GM21576 (cell line): Measurements from ENCODE around the gene CRB1.
A peak's percentile ranks its signal among the peaks of the same experiment; 100 is the strongest.
"Not testable (repeated sequence)": the region's sequence is repeated elsewhere in the genome, so short reads cannot be mapped to it uniquely, and the experiment has no call there.

Experiments
- ATAC-seq: cut with Tn5 transposase; IDR thresholded peaks from one replicate; pipeline ENCODE4 v1.9.1; 2021; ENCODE audit warnings: mild to moderate bottlenecking, moderate library complexity; ENCODE audit not compliant: unreplicated experiment

CRB1 gene

GRCh38 chr1:197451381-197451780 lies 183.3 kb downstream of the CRB1 start:
- no peak for ATAC-seq

- ATAC-seq, result no peak
These were observed 185.5 kb downstream of the CRB1 start for GRCh38 chr1:197453376-197454058.

- no peak for ATAC-seq
These were observed 194.5 kb downstream of the CRB1 start for GRCh38 chr1:197462539-197462938.

- ATAC-seq, result no peak
These were observed 195.1 kb downstream of the CRB1 start for GRCh38 chr1:197463142-197463541.

GRCh38 chr1:197464044-197464443 lies 196.0 kb downstream of the CRB1 start:
- no peak for ATAC-seq

GRCh38 chr1:197465528-197466327 lies 197.7 kb downstream of the CRB1 start:
- no peak for ATAC-seq

- ATAC-seq, result no peak
These were observed 198.8 kb downstream of the CRB1 start for GRCh38 chr1:197466813-197467212.

- no peak for ATAC-seq
These were observed 199.8 kb downstream of the CRB1 start for GRCh38 chr1:197467881-197468280.

- no peak for ATAC-seq
These were observed 200.6 kb downstream of the CRB1 start for GRCh38 chr1:197468543-197469175.

GRCh38 chr1:197469620-197470210 lies 201.7 kb downstream of the CRB1 start:
- ATAC-seq, result no peak

GRCh38 chr1:197470330-197470729 lies 202.3 kb downstream of the CRB1 start:
- no peak for ATAC-seq

- ATAC-seq, result no peak
These were observed 203.4 kb downstream of the CRB1 start for GRCh38 chr1:197471248-197471985.

- ATAC-seq, result no peak
These were observed 204.1 kb downstream of the CRB1 start for GRCh38 chr1:197472141-197472540.

GRCh38 chr1:197480446-197480845 lies 212.4 kb downstream of the CRB1 start:
- ATAC-seq, result no peak

GRCh38 chr1:197481101-197481500 lies 213.0 kb downstream of the CRB1 start:
- peak; percentile 64 for ATAC-seq

GRCh38 chr1:197485790-197486189 lies 217.7 kb downstream of the CRB1 start:
- no peak for ATAC-seq

- ATAC-seq, result no peak
These were observed 218.9 kb downstream of the CRB1 start for GRCh38 chr1:197486946-197487345.

GRCh38 chr1:197491505-197491904 lies 223.5 kb downstream of the CRB1 start:
- not testable (repeated sequence) for ATAC-seq

- no peak for ATAC-seq
These were observed 228.7 kb downstream of the CRB1 start for GRCh38 chr1:197496722-197497121.

- no peak for ATAC-seq
These were observed 242.8 kb downstream of the CRB1 start for GRCh38 chr1:197510691-197511378.
